SU-DHL-6 (cell line): ENCODE data around the gene STK17A.
A peak's percentile ranks its signal among the peaks of the same experiment; 100 is the strongest.
"Not testable (repeated sequence)": the region's sequence is repeated elsewhere in the genome, so short reads cannot be mapped to it uniquely, and the experiment has no call there.

Experiments used
- H2AFZ ChIP-seq: fragments of 200-600 bp; sonication (generic); 2 replicates; pipeline ENCODE4 v1.6.1; 2014; ENCODE audit warnings: low read depth, mild to moderate bottlenecking, moderate library complexity, mixed read lengths, antibody characterized with exemption, low read length; ENCODE audit not compliant: severe bottlenecking
- H3F3A ChIP-seq: fragments of 200-600 bp; shearing (Covaris generic); 2 replicates; pipeline ENCODE4 v1.6.0; 2016; ENCODE audit warnings: antibody characterized with exemption, mild to moderate bottlenecking; ENCODE audit not compliant: insufficient read depth
- H3K27ac ChIP-seq: fragments of 200-600 bp; sonication (generic); 2 replicates; pipeline ENCODE4 v1.5.1; 2016; ENCODE audit warnings: low read depth, mild to moderate bottlenecking, low read length, moderate library complexity, mixed read lengths
- H3K27me3 ChIP-seq: fragments of 200-600 bp; sonication (generic), shearing (Covaris generic); 2 replicates; pipeline ENCODE4 v1.6.0; 2014; ENCODE audit warnings: mild to moderate bottlenecking, low read length
- H3K36me3 ChIP-seq: fragments of 200-600 bp; sonication (generic); 2 replicates; pipeline ENCODE4 v1.6.1; 2014; ENCODE audit warnings: mild to moderate bottlenecking, low read length, mixed read lengths
- H3K4me2 ChIP-seq: fragments of 300-600, 200-600 bp; shearing (Covaris generic), sonication (generic); 2 replicates; pipeline ENCODE4 v1.6.0; 2014; ENCODE audit warnings: low read length, low read depth, mild to moderate bottlenecking; ENCODE audit not compliant: poor library complexity, severe bottlenecking
- H3K4me3 ChIP-seq: fragments of 200-600 bp; sonication (generic); 2 replicates; pipeline ENCODE4 v1.5.1; 2014; ENCODE audit warnings: antibody characterized with exemption, low read length, mild to moderate bottlenecking, mixed read lengths; ENCODE audit not compliant: insufficient read depth, poor library complexity, severe bottlenecking
- H3K79me2 ChIP-seq: fragments of 200-600 bp; sonication (generic); 2 replicates; pipeline ENCODE4 v1.6.1; 2014; ENCODE audit warnings: mild to moderate bottlenecking, low read length, moderate library complexity; ENCODE audit not compliant: insufficient read depth
- H3K9ac ChIP-seq: fragments of 200-600 bp; sonication (generic); 2 replicates; pipeline ENCODE4 v1.7.0; 2014; ENCODE audit warnings: mild to moderate bottlenecking, low read length
- H3K9me2 ChIP-seq: fragments of 200-600 bp; sonication (generic); replicated peaks from 2 replicates; pipeline ENCODE4 v1.6.1; 2014; ENCODE audit warnings: low read length; ENCODE audit not compliant: insufficient read depth
- H3K9me3 ChIP-seq: fragments of 200-600 bp; sonication (generic); 2 replicates; pipeline ENCODE4 v1.6.1; 2014; ENCODE audit warnings: low read length, mixed read lengths; ENCODE audit not compliant: insufficient read depth
- H4K20me1 ChIP-seq: fragments of 200-600 bp; sonication (generic); 2 replicates; pipeline ENCODE4 v1.6.1; 2014; ENCODE audit warnings: low read depth, mild to moderate bottlenecking, antibody characterized with exemption, low read length, moderate library complexity, mixed read lengths
- EZH2phosphoT487 ChIP-seq: fragments of 200-600 bp; sonication (generic), shearing (Covaris generic); conservative IDR thresholded peaks from 2 replicates; pipeline ENCODE4 v1.6.1; 2018; ENCODE audit warnings: mild to moderate bottlenecking, antibody characterized with exemption, low read length, moderate library complexity, mixed read lengths
- TF ChIP-seq, protein P1 (sequence below): fragments of 200-600 bp; sonication (generic); IDR thresholded peaks from one replicate; pipeline ENCODE4 v1.5.1; 2017; ENCODE audit warnings: antibody characterized with exemption, mild to moderate bottlenecking, low read length, moderate library complexity; ENCODE audit not compliant: insufficient read depth, poor library complexity, severe bottlenecking

Gene STK17A

DNA sequence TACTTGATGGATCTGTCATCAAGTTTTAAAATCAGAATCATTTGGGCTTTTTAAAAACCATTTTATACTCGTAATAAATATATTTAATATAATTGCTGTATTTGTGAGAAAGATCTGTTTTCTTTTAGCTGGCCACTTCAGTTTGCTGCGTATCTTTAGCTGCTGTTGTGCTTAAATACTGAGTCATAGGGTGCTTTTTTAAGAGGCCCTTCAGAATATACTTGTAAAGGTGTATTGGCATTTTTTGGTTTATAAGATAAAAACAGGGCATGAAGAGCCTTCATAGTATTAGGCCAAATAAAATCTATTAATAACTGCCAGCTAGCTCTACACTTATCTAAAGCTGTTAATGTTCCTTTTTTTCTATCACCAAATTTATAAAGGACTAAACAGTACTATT lies 43.8 kb downstream of the STK17A start:
- Histone ChIP-seq H3K4me2 (no peak overlapping the region), H2AFZ (no peak overlapping the region), H3K9me3 (no peaks in the 10 kb centered on the region), H3K4me3 (no peak overlapping the region), H4K20me1 (peaks cover 13% of the 10 kb centered on the region; the same call in 1 of the 2 replicates), H3K27me3 (no peaks in the 10 kb centered on the region), H3K27ac (peak overlapping the region; percentile 66; the same call in 1 of the 2 replicates), H3K79me2 (peaks cover 96% of the 10 kb centered on the region), H3F3A (peaks cover 91% of the 10 kb centered on the region), H3K9me2 (no peaks in the 10 kb centered on the region), H3K36me3 (peaks cover 88% of the 10 kb centered on the region), H3K9ac (no peak overlapping the region)
- TF ChIP-seq, protein P1, sequence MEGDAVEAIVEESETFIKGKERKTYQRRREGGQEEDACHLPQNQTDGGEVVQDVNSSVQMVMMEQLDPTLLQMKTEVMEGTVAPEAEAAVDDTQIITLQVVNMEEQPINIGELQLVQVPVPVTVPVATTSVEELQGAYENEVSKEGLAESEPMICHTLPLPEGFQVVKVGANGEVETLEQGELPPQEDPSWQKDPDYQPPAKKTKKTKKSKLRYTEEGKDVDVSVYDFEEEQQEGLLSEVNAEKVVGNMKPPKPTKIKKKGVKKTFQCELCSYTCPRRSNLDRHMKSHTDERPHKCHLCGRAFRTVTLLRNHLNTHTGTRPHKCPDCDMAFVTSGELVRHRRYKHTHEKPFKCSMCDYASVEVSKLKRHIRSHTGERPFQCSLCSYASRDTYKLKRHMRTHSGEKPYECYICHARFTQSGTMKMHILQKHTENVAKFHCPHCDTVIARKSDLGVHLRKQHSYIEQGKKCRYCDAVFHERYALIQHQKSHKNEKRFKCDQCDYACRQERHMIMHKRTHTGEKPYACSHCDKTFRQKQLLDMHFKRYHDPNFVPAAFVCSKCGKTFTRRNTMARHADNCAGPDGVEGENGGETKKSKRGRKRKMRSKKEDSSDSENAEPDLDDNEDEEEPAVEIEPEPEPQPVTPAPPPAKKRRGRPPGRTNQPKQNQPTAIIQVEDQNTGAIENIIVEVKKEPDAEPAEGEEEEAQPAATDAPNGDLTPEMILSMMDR = no peak
- no peak for TF ChIP-seq EZH2phosphoT487

DNA sequence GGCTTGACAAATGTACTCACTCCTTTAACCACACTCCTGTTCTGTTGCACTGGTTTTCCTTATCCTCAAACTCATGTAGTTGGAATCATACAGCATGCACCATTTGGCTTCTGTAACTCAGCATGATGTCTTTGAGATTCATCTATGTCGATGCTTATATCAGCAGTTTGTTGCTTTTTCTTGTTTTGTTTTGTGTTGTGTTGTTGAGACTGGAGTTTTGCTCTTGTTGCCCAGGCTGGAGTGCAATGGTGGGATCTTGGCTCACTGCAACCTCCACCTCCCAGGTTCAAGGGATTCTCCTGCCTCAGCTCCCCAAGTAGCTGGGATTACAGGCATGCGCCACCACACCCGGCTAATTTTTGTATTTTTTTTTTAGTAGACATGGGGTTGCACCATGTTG lies 44.9 kb downstream of the STK17A start:
- H3F3A ChIP-seq = peaks cover 89% of the 10 kb centered on the region

DNA sequence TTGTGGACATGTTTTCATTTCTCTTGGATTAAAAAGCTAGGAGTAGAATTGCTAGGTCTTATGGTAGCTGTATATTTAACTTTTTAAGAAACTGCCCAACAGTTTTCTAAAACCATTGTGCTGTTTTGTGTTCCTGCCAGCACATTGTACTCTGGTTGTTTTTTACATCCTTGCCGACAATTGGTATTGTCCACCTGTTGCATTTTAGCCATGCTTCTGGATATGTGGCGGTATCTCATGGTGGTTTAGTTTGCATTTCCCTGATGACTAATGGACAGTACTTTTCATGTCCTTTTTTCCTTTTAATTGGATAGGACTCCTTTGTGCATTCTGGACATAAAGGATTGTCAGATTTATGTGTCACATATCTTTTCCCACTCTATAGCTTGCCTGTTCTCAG lies 45.5 kb downstream of the STK17A start:
- Histone ChIP-seq H3K27ac (peak overlapping the region; percentile 17; the same call in 1 of the 2 replicates), H3K4me2 (no peak overlapping the region), H3K27me3 (no peaks in the 10 kb centered on the region), H3K79me2 (peaks cover 95% of the 10 kb centered on the region), H2AFZ (no peak overlapping the region), H4K20me1 (peaks cover 13% of the 10 kb centered on the region; the same call in 1 of the 2 replicates), H3F3A (peaks cover 86% of the 10 kb centered on the region), H3K4me3 (no peak overlapping the region), H3K9ac (no peak overlapping the region), H3K9me3 (no peaks in the 10 kb centered on the region), H3K9me2 (no peaks in the 10 kb centered on the region), H3K36me3 (peaks cover 88% of the 10 kb centered on the region)
- TF ChIP-seq, protein P1 = no peak
- TF ChIP-seq EZH2phosphoT487 = no peak

More for the DNA sequence above, 44.9 kb downstream of the STK17A start:
- Histone ChIP-seq H3K36me3 (peaks cover 88% of the 10 kb centered on the region), H3K79me2 (peaks cover 95% of the 10 kb centered on the region), H4K20me1 (peaks cover 13% of the 10 kb centered on the region; the same call in 1 of the 2 replicates)
- H3K4me3 ChIP-seq, H3K27me3 ChIP-seq, H3K4me2 ChIP-seq, H3K27ac ChIP-seq, H3K9me3 ChIP-seq, H2AFZ ChIP-seq, H3K9ac ChIP-seq, H3K9me2 ChIP-seq: not testable (repeated sequence)

DNA sequence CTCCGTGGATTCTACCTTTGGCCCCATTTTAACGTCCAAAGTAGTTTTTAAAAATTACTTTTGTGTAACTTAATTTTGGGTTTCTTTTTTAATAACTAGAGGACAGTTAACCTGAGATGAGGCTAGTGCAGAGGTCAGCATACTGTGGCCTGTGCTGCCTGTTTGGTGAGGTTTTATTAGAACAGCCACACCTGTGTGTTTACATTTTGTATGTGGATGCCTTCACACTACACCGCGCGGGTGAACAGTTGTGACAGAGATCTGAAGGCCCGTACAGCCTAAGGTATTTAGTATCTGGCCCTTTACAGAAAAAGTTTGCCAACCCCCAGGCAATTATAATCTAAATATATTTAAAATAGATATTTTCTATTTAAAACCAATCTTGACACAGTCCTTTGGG lies 46.9 kb downstream of the STK17A start:
- Histone ChIP-seq H3K79me2 (peaks cover 93% of the 10 kb centered on the region), H3K36me3 (peaks cover 85% of the 10 kb centered on the region), H3K9me3 (no peaks in the 10 kb centered on the region), H3K9ac (no peak overlapping the region), H2AFZ (no peak overlapping the region), H3K27ac (peak overlapping the region; percentile 17; the same call in 1 of the 2 replicates), H4K20me1 (peaks cover 12% of the 10 kb centered on the region; the same call in 1 of the 2 replicates), H3F3A (peaks cover 84% of the 10 kb centered on the region), H3K4me2 (no peak overlapping the region), H3K27me3 (no peaks in the 10 kb centered on the region), H3K9me2 (no peaks in the 10 kb centered on the region), H3K4me3 (no peak overlapping the region)
- no peak for TF ChIP-seq EZH2phosphoT487
- TF ChIP-seq, protein P1 = no peak
